ENCODE data around the gene KCNH6.

DNA sequence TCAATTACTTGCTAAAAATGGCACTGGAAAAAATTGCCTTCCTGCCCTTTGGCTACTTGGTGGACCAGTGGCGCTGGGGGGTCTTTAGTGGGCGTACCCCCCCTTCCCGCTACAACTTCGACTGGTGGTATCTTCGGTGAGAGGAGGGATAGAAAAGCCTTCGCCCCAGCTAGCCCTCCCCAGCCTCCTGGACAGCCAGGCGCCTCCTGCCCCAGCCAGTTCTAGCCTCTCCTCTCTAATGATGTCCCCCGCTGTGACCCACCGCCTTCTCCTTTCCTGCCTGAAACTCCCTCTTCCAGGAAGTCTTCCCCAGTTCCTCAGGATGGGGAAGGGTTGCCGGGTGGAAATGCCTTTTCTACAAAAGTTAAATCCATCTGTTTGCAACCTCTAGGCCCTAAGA is 40.1 kb upstream of the KCNH6 start:
- TF ChIP-seq, protein P1, sequence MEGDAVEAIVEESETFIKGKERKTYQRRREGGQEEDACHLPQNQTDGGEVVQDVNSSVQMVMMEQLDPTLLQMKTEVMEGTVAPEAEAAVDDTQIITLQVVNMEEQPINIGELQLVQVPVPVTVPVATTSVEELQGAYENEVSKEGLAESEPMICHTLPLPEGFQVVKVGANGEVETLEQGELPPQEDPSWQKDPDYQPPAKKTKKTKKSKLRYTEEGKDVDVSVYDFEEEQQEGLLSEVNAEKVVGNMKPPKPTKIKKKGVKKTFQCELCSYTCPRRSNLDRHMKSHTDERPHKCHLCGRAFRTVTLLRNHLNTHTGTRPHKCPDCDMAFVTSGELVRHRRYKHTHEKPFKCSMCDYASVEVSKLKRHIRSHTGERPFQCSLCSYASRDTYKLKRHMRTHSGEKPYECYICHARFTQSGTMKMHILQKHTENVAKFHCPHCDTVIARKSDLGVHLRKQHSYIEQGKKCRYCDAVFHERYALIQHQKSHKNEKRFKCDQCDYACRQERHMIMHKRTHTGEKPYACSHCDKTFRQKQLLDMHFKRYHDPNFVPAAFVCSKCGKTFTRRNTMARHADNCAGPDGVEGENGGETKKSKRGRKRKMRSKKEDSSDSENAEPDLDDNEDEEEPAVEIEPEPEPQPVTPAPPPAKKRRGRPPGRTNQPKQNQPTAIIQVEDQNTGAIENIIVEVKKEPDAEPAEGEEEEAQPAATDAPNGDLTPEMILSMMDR (IDR thresholded peaks at IDR 0.05) = no peak
- TF ChIP-seq POLR2A (IDR thresholded peaks at IDR 0.05; ENCODE audit: low read depth) (no peak), POLR2AphosphoS5 (IDR thresholded peaks at IDR 0.05) (no peak), EP300 (IDR thresholded peaks at IDR 0.05) (no peak)

Measured in esophagus muscularis mucosa (tissue), 4 donors.